ENCODE results near the gene VSIR. TPM values are rescaled to one million over a fixed set of nuclear protein-coding genes. Genes with fewer than 3 reads are reported as not detected.

Gene VSIR
- total RNA-seq, 2 experiments from 2014 or later: 86.2 to 91.4 TPM

DNA sequence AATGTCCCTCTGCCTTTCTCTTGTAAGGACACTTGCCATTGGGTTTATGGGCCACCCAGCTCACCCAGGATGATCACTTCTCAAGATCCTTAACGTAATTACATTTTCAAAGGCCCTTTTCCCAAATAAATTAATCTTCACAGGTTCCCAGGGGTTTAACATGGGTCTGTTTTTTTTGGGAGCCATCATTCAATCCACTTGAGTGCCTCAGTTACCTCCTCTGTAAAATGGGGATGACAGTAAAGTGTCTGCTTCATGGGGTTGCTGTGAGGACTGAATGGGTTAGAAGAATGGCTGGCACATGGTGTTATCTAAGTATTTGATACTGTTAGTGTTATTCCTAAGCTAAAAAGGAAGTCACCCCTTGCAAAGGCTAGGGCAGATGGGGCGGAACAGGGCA lies 61.1 kb downstream of the VSIR start:
- Mint-ChIP-seq H3K36me3 (ENCODE audit: low read depth) (no peaks in the 10 kb centered on the region), H3K27me3 (no peaks in the 10 kb centered on the region), H3K9me3 (no peaks in the 10 kb centered on the region), H3K4me3 (no peak overlapping the region), H3K4me1 (ENCODE audit: low read depth) (peaks cover 81% of the 10 kb centered on the region), H3K27ac (peak overlapping the region; percentile 98)
- intact Hi-C loops (cut with DNase I, micrococcal nuclease): loop anchor here (5.0 kb wide), 2 partner anchors 60 to 395 kb away; partner anchors contain the start of genes SLC29A3 (in 1 of the 2) and VSIR (in 1 of the 2)
- H3K9me3 ChIP-seq (ENCODE audit: control insufficient read depth in 1 of 2, insufficient read depth in 1 of 2, low read length in 2 of 2): no peaks in the 10 kb centered on the region
- no peaks in the 10 kb centered on the region for H3K36me3 ChIP-seq (ENCODE audit: insufficient read depth, low read length)
- no peak for ATAC-seq (ENCODE audit: poor library complexity)
- H3K4me3 ChIP-seq (ENCODE audit: low read length): no peak overlapping the region
- ChIA-PET POLR2A (interaction anchor here (1.0 to 6.1 kb wide), 8 partner anchors 15 to 315 kb away, joined by 3 to 39 read pairs (median 6); partner anchors contain the start of gene VSIR), CTCF (interaction anchor here (1.6 to 2.4 kb wide), 2 partner anchors 15 to 37 kb away, joined by 4 to 9 read pairs; no protein-coding TSS in a partner anchor)
- no peaks in the 10 kb centered on the region for H3K27me3 ChIP-seq (ENCODE audit: control insufficient read depth in 1 of 2, insufficient read depth in 2 of 2, low read length in 2 of 2)
- TF ChIP-seq, protein P1, sequence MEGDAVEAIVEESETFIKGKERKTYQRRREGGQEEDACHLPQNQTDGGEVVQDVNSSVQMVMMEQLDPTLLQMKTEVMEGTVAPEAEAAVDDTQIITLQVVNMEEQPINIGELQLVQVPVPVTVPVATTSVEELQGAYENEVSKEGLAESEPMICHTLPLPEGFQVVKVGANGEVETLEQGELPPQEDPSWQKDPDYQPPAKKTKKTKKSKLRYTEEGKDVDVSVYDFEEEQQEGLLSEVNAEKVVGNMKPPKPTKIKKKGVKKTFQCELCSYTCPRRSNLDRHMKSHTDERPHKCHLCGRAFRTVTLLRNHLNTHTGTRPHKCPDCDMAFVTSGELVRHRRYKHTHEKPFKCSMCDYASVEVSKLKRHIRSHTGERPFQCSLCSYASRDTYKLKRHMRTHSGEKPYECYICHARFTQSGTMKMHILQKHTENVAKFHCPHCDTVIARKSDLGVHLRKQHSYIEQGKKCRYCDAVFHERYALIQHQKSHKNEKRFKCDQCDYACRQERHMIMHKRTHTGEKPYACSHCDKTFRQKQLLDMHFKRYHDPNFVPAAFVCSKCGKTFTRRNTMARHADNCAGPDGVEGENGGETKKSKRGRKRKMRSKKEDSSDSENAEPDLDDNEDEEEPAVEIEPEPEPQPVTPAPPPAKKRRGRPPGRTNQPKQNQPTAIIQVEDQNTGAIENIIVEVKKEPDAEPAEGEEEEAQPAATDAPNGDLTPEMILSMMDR (IDR thresholded peaks at IDR 0.05): no peak
- no peak for DNase-seq
- H3K27ac ChIP-seq (ENCODE audit: low read depth in 1 of 2, low read length in 2 of 2): peak overlapping the region in 1 of 2 donors; percentile 90
- H3K4me1 ChIP-seq (ENCODE audit: insufficient read depth, low read length): peaks cover 85% of the 10 kb centered on the region

- peaks cover 77% of the 10 kb centered on the region for H3K4me1 Mint-ChIP-seq (ENCODE audit: low read depth)
- TF ChIP-seq, protein P1 (IDR thresholded peaks at IDR 0.05): no peak
- H3K27ac Mint-ChIP-seq: peak overlapping the region; percentile 98
- H3K27me3 Mint-ChIP-seq: no peaks in the 10 kb centered on the region
- no peaks in the 10 kb centered on the region for H3K36me3 ChIP-seq (ENCODE audit: insufficient read depth, low read length)
- H3K27ac ChIP-seq (ENCODE audit: low read depth in 1 of 2, low read length in 2 of 2): no peak overlapping the region
- no peaks in the 10 kb centered on the region for H3K9me3 Mint-ChIP-seq
- DNase-seq: no peak
- no peaks in the 10 kb centered on the region for H3K9me3 ChIP-seq (ENCODE audit: control insufficient read depth in 1 of 2, insufficient read depth in 1 of 2, low read length in 2 of 2)
- H3K4me1 ChIP-seq (ENCODE audit: insufficient read depth, low read length): peaks cover 77% of the 10 kb centered on the region
- H3K27me3 ChIP-seq (ENCODE audit: control insufficient read depth in 1 of 2, insufficient read depth in 2 of 2, low read length in 2 of 2): no peaks in the 10 kb centered on the region
- no peak for ATAC-seq (ENCODE audit: poor library complexity)
- H3K4me3 ChIP-seq (ENCODE audit: low read length): no peak overlapping the region
- POLR2A ChIA-PET: interaction anchor here (1.0 to 6.1 kb wide), 5 partner anchors 16 to 314 kb away, joined by 3 to 39 read pairs (median 6); partner anchors contain the start of gene VSIR
- H3K36me3 Mint-ChIP-seq (ENCODE audit: low read depth): no peaks in the 10 kb centered on the region
- H3K4me3 Mint-ChIP-seq: no peak overlapping the region
- intact Hi-C loops (cut with DNase I, micrococcal nuclease): loop anchor here (5.0 kb wide), 2 partner anchors 61 to 394 kb away; partner anchors contain the start of genes SLC29A3 (in 1 of the 2) and VSIR (in 1 of the 2)
- CTCF ChIA-PET: interaction anchor here (0.8 to 2.4 kb wide), 3 partner anchors 14 to 392 kb away, joined by 3 to 9 read pairs (median 3); partner anchors contain the start of gene SLC29A3
These were observed 62.2 kb downstream of the VSIR start for GRCh38 chr10:71711052-71711623.

DNA sequence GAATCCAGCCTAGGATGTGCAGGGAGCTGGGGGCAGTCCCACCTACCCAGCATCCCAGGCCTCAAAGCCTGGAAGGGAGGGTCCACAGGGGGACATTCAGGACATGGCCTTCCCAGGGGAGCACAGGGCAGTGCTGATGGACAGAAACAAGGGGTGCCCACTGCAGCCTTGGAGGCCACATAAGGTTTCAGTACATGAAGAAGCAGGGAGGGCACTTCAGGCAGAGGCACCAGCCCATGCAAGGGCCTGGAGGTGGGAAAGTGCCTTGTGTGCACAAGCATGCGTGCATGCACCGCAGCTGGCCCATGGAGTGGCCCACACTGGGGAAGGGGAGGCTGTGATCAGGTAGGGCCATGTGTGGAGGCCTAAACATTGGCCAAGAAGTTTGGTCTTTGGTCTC lies 62.8 kb downstream of the VSIR start:
- peak overlapping the region; percentile 98 for H3K27ac Mint-ChIP-seq
- no peak overlapping the region for H3K4me3 ChIP-seq (ENCODE audit: low read length)
- peaks cover 71% of the 10 kb centered on the region for H3K4me1 Mint-ChIP-seq (ENCODE audit: low read depth)
- ATAC-seq (ENCODE audit: poor library complexity) (no peak), DNase-seq (no peak)
- H3K36me3 ChIP-seq (ENCODE audit: insufficient read depth, low read length): no peaks in the 10 kb centered on the region
- H3K9me3 Mint-ChIP-seq: no peaks in the 10 kb centered on the region
- no peak overlapping the region for H3K4me3 Mint-ChIP-seq
- peaks cover 70% of the 10 kb centered on the region for H3K4me1 ChIP-seq (ENCODE audit: insufficient read depth, low read length)
- ChIA-PET POLR2A (interaction anchor here (1.8 kb wide), 1 partner anchor 63 kb away, joined by 6 read pairs; the partner anchor contains the start of gene VSIR), CTCF (interaction anchor here (1.1 kb wide), 1 partner anchor 63 kb away, joined by 3 read pairs; no protein-coding TSS in a partner anchor)
- H3K9me3 ChIP-seq (ENCODE audit: control insufficient read depth in 1 of 2, insufficient read depth in 1 of 2, low read length in 2 of 2): no peaks in the 10 kb centered on the region
- intact Hi-C loops (cut with DNase I, micrococcal nuclease): loop anchor here (1.0 to 5.0 kb wide), 3 partner anchors 62 to 393 kb away; partner anchors contain the start of genes SLC29A3 (in 1 of the 2) and VSIR (in 1 of the 2)
- TF ChIP-seq, protein P1 (IDR thresholded peaks at IDR 0.05): no peak
- H3K27me3 Mint-ChIP-seq: no peaks in the 10 kb centered on the region
- no peak overlapping the region for H3K27ac ChIP-seq (ENCODE audit: low read depth in 1 of 2, low read length in 2 of 2)
- no peaks in the 10 kb centered on the region for H3K27me3 ChIP-seq (ENCODE audit: control insufficient read depth in 1 of 2, insufficient read depth in 2 of 2, low read length in 2 of 2)
- H3K36me3 Mint-ChIP-seq (ENCODE audit: low read depth): no peaks in the 10 kb centered on the region
